Smooth muscle cell (in vitro differentiated cells): ENCODE measurements around the gene DNMT3A. TPM values are rescaled to one million over a fixed set of nuclear protein-coding genes. Genes with fewer than 3 reads are reported as not detected.

Experiments
- DNase-seq: peaks from one replicate; lab custom pipeline; 2025; ENCODE audit not compliant: unreplicated experiment; lab: John Stamatoyannopoulos, UW
- H2AFZ ChIP-seq: fragments of 200-600 bp; sonication (generic); 2 replicates; pipeline ENCODE4 v1.6.0; 2016; ENCODE audit warnings: antibody characterized with exemption, low read depth, mild to moderate bottlenecking
- H3F3A ChIP-seq: fragments of 200-600 bp; sonication (generic); 2 replicates; pipeline ENCODE4 v1.6.0; 2017; ENCODE audit warnings: antibody characterized with exemption, low read depth
- H3K27ac ChIP-seq: fragments of 200-600 bp; sonication (generic); 2 replicates; pipeline ENCODE4 v1.5.1; 2016; ENCODE audit warnings: low read depth, mild to moderate bottlenecking
- H3K27me3 ChIP-seq: fragments of 200-600 bp; sonication (generic); 2 replicates; pipeline ENCODE4 v1.6.1; 2016; ENCODE audit warnings: low read depth, mild to moderate bottlenecking
- H3K36me3 ChIP-seq: fragments of 200-600 bp; sonication (generic); 2 replicates; pipeline ENCODE4 v1.5.1; 2016; ENCODE audit warnings: low read depth
- H3K4me1 ChIP-seq: fragments of 200-600 bp; sonication (generic); 2 replicates; pipeline ENCODE4 v1.5.1; 2016; ENCODE audit warnings: low read depth
- H3K4me2 ChIP-seq: fragments of 200-600 bp; sonication (generic); 2 replicates; pipeline ENCODE4 v1.6.0; 2016; ENCODE audit warnings: mild to moderate bottlenecking
- H3K4me3 ChIP-seq: fragments of 200-600 bp; sonication (generic); 2 replicates; pipeline ENCODE4 v1.5.1; 2016; ENCODE audit warnings: mild to moderate bottlenecking
- H3K79me2 ChIP-seq: fragments of 200-600 bp; sonication (generic); 2 replicates; pipeline ENCODE4 v1.6.0; 2016; ENCODE audit warnings: low read depth, mild to moderate bottlenecking
- H3K9ac ChIP-seq: fragments of 200-600 bp; sonication (generic); 2 replicates; pipeline ENCODE4 v1.6.0; 2016; ENCODE audit warnings: low read depth
- H3K9me3 ChIP-seq: fragments of 200-600 bp; sonication (generic); replicated peaks from 2 replicates; pipeline ENCODE4 v1.5.1; 2016; ENCODE audit warnings: low read depth
- H4K20me1 ChIP-seq: fragments of 200-600 bp; sonication (generic); 2 replicates; pipeline ENCODE4 v1.6.0; 2016; ENCODE audit warnings: low read depth
- WGBS: methylation state at CpG from one replicate; pipeline ENCODE4 v1.1.7; 2016; ENCODE audit warnings: low lambda C conversion rate; 5-methylcytosine and 5-hydroxymethylcytosine counted together
- polyA plus RNA-seq: library from polyadenylated mRNA; unstranded; fragments of >200 nt; fragmentation: Nextera tagmentation; extraction: Ambion mirVana; gene quantifications from 2 replicates; pipeline ENCODE4 v1.2.1, GENCODE V29; 2016
- total RNA-seq: library from RNA; depleted of rRNA; stranded (reverse); fragments of >200 nt; gene quantifications from 2 replicates; pipeline ENCODE4 v1.2.3, GENCODE V29; 2014
- TF ChIP-seq, protein P1 (sequence below): fragments of 200-600 bp; sonication (generic); IDR thresholded peaks from 2 replicates; pipeline ENCODE4 v1.5.1; 2017; ENCODE audit warnings: borderline replicate concordance, mild to moderate bottlenecking, antibody characterized with exemption; ENCODE audit not compliant: insufficient read depth, poor library complexity, severe bottlenecking

DNMT3A gene
- total and polyA plus RNA-seq, 2 experiments from 2014 or later: 16.4 to 19.9 TPM

DNA sequence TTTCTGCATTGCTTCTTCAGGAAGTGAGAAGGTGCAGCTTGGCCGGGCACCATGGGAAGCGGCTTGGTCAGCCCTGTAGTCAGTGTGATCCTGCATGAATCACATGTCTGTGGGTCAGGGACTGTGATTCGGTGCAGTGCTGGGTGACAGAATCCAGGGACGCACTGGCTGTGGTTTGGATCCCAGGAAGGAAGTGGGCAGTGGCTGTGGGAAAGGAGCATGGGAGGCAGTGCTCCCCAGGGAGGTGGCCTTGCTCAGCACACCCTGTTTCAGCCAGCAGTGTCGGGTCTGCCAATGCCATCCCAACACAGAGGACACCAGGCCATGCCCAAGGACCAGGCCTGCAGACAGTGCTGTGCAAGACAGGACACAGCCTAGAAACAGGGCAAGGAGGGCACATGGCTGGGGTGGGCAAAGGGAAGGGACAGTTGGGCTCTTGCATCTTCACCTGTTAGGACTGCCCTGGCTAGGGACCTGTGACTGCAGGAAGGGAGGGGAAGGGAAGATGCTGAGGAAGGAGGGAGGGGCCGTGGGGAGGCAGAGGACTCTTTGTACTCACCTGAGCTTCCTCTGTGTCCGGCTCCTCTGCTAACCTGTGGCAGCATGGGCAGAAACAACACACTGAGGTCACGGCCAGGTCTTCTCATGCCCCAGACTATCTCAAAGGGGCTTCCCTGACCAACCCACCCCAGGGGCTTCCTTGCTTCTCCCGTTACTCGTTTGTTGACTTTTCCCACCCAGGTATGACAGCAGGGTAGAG is 37.2 kb upstream of the DNMT3A start:
- Histone ChIP-seq H3K36me3 (no peaks in the 10 kb centered on the region), H3K4me3 (no peak overlapping the region), H3K9ac (no peak overlapping the region), H3K27ac (no peak overlapping the region), H2AFZ (no peak overlapping the region), H3K27me3 (no peaks in the 10 kb centered on the region), H3K4me1 (peaks cover 4% of the 10 kb centered on the region), H3K4me2 (no peak overlapping the region), H3K79me2 (no peaks in the 10 kb centered on the region), H4K20me1 (no peaks in the 10 kb centered on the region), H3F3A (no peaks in the 10 kb centered on the region), H3K9me3 (no peaks in the 10 kb centered on the region)
- TF ChIP-seq, protein P1, sequence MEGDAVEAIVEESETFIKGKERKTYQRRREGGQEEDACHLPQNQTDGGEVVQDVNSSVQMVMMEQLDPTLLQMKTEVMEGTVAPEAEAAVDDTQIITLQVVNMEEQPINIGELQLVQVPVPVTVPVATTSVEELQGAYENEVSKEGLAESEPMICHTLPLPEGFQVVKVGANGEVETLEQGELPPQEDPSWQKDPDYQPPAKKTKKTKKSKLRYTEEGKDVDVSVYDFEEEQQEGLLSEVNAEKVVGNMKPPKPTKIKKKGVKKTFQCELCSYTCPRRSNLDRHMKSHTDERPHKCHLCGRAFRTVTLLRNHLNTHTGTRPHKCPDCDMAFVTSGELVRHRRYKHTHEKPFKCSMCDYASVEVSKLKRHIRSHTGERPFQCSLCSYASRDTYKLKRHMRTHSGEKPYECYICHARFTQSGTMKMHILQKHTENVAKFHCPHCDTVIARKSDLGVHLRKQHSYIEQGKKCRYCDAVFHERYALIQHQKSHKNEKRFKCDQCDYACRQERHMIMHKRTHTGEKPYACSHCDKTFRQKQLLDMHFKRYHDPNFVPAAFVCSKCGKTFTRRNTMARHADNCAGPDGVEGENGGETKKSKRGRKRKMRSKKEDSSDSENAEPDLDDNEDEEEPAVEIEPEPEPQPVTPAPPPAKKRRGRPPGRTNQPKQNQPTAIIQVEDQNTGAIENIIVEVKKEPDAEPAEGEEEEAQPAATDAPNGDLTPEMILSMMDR: no peak
- WGBS: 75% methylated on average over 8 of the region's 10 CpGs
- no peak for DNase-seq

DNA sequence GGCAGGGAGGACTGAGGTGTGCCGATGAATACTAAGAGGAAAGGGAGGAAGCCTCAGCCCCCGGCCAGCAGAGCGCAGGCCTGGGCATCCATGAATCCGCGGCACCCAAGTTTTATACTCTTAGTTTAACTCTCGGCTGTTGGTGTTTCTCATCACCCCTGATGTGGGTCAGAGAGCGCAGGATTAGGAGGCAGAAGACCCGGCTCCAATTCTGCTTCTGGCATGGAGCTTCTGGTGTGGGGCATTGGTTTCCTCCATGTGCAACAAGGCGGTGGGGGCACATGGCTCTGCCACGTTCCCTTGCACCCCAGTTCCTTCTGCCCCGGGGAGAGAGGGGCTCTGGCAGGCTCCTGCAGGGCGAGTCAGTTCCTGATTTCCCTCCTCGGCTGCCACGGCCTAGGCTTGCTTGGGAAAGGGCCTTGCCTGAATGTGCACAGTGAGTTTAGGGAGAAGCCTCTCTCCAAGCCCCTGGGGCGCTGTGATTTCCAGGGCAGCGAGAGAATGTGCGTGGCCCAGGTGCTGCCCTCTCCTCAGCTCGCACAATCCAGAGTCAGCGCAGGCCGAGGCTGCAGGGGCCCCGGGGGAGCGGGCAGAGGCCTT is 36.2 kb upstream of the DNMT3A start:
- Histone ChIP-seq H3K9ac (no peak overlapping the region), H3K9me3 (no peaks in the 10 kb centered on the region), H3F3A (no peaks in the 10 kb centered on the region), H3K4me1 (peaks cover 4% of the 10 kb centered on the region), H3K27ac (no peak overlapping the region), H2AFZ (no peak overlapping the region), H3K36me3 (no peaks in the 10 kb centered on the region), H3K27me3 (no peaks in the 10 kb centered on the region), H3K4me3 (no peak overlapping the region), H3K79me2 (no peaks in the 10 kb centered on the region), H4K20me1 (no peaks in the 10 kb centered on the region), H3K4me2 (no peak overlapping the region)
- DNase-seq: no peak
- 97% methylated on average over 22 of the region's 22 CpGs for WGBS
- TF ChIP-seq, protein P1: no peak

DNA sequence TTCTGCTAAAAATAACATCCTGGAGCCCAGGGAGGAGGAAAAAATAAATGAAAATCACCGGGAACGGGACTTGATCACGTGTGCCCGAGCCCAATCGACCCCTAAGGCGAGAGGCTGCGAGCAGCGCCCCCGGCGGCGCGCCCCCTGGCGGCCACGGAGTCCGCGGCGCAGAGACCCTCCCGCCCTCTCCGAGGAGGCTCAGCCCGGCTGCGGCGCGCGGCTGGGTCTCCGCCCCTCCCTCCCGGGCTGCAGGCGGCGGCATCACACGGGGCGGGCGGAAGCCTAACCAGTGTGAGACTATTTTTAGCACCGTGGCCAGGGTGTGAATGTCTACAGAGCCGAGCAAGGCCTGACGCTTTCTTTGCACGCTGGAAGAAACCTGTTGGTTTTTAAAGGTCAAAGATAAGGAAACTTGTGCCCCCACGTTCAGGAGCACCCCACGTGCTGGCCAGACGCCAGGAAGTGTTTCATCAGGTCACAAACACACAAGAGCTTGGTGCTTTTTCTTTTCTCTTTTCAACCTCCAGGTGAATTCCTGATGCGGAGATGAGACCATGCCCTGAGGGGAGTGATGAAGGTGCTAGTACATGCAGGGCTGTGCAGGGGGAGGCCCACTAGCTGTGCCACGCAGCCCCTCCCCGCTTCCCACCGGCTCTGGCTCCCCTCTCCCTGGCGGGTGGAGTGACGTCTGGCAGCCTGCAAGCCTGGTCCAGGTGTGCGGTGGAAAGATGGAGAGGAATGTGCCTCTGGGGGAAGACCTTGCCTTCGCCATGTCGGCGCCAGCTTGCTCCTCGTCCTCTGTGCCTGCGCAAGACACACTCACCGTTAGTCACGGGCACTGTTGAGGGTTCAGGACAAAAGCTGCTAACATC is 35.3 kb upstream of the DNMT3A start:
- 18% methylated on average over 51 of the region's 52 CpGs for WGBS
- H3K9ac ChIP-seq: no peak overlapping the region
- DNase-seq: peak; percentile 67
- TF ChIP-seq, protein P1: peak; percentile 99
- H3K79me2 ChIP-seq: no peaks in the 10 kb centered on the region
- no peaks in the 10 kb centered on the region for H3K27me3 ChIP-seq
- H3K9me3 ChIP-seq: no peaks in the 10 kb centered on the region
- peak overlapping the region; percentile 11 for H3K27ac ChIP-seq
- H2AFZ ChIP-seq: no peak overlapping the region
- no peaks in the 10 kb centered on the region for H3K36me3 ChIP-seq
- H3K4me3 ChIP-seq: peak overlapping the region; percentile 36
- peak overlapping the region; percentile 80 for H3K4me2 ChIP-seq
- H3F3A ChIP-seq: no peaks in the 10 kb centered on the region
- no peaks in the 10 kb centered on the region for H4K20me1 ChIP-seq
- peaks cover 13% of the 10 kb centered on the region for H3K4me1 ChIP-seq
